ENCODE measurements around the gene TINAGL1.

Gene TINAGL1

GRCh38 chr1:31588751-31589515 is 12.6 kb downstream of the TINAGL1 start:
- TF ChIP-seq CTCF (IDR thresholded peaks at IDR 0.05; ENCODE audit: low read depth, low read length, missing control alignments) = no peak
- H3K4me3 ChIP-seq (replicated peaks; ENCODE audit: low read depth, low read length) = no peak overlapping the region
- no peak for DNase-seq (ENCODE audit: extremely low read depth, low read depth)

- DNase-seq (ENCODE audit: extremely low read depth, low read depth) = no peak
- no peak overlapping the region for H3K4me3 ChIP-seq (replicated peaks; ENCODE audit: low read depth, low read length)
- TF ChIP-seq CTCF (IDR thresholded peaks at IDR 0.05; ENCODE audit: low read depth, low read length, missing control alignments) = no peak
Measured at GRCh38 chr1:31591425-31592093, 15.2 kb downstream of the TINAGL1 start.

GRCh38 chr1:31592132-31592531 is 15.8 kb downstream of the TINAGL1 start:
- no peak for TF ChIP-seq CTCF (IDR thresholded peaks at IDR 0.05; ENCODE audit: low read depth, low read length, missing control alignments)
- no peak overlapping the region for H3K4me3 ChIP-seq (replicated peaks; ENCODE audit: low read depth, low read length)
- DNase-seq (ENCODE audit: extremely low read depth, low read depth) = no peak

GRCh38 chr1:31593136-31593665 is 16.9 kb downstream of the TINAGL1 start:
- DNase-seq (ENCODE audit: extremely low read depth, low read depth) = no peak
- no peak for TF ChIP-seq CTCF (IDR thresholded peaks at IDR 0.05; ENCODE audit: low read depth, low read length, missing control alignments)

GRCh38 chr1:31593770-31594632 is 17.7 kb downstream of the TINAGL1 start:
- DNase-seq (ENCODE audit: extremely low read depth, low read depth) = no peak
- peak; percentile 96 for TF ChIP-seq CTCF (IDR thresholded peaks at IDR 0.05; ENCODE audit: low read depth, low read length, missing control alignments)
- H3K4me3 ChIP-seq (replicated peaks; ENCODE audit: low read depth, low read length) = no peak overlapping the region

More at GRCh38 chr1:31593136-31593665, 16.9 kb downstream of the TINAGL1 start:
- H3K4me3 ChIP-seq (replicated peaks; ENCODE audit: low read depth, low read length) = no peak overlapping the region
